HepG2 (cell line): ENCODE results near the gene APBA1. TPM values are rescaled to one million over a fixed set of nuclear protein-coding genes. Genes with fewer than 3 reads are reported as not detected.

ENCODE experiments used
- RFX3 ChIP-seq: IDR thresholded peaks from 2 replicates; pipeline ENCODE4 v1.6.1; 2016; ENCODE audit warnings: missing biosample characterization, missing genetic modification reagents
- STAG1 ChIP-seq: sonication (generic); formaldehyde crosslinking; IDR thresholded peaks from 2 replicates; pipeline ENCODE4 v1.4.0; 2020; ENCODE audit warnings: missing genetic modification reagents
- TSC22D2 ChIP-seq: sonication (generic); formaldehyde crosslinking; IDR thresholded peaks from 2 replicates; pipeline ENCODE4 v1.5.1; 2020; ENCODE audit warnings: missing genetic modification reagents, mild to moderate bottlenecking, borderline replicate concordance
- ZNF562 ChIP-seq: sonication (generic); formaldehyde crosslinking; IDR thresholded peaks from 2 replicates; pipeline ENCODE4 v1.8.0; 2022; ENCODE audit warnings: missing genetic modification reagents, borderline replicate concordance
- ZNF841 ChIP-seq: sonication (generic); formaldehyde crosslinking; IDR thresholded peaks from 2 replicates; pipeline ENCODE4 v1.8.1; 2023; ENCODE audit warnings: missing genetic modification reagents, borderline replicate concordance
- polyA plus RNA-seq, 8 experiments: library from polyadenylated mRNA; depleted of rRNA in 3 of 8; stranded (reverse) in 7 of 8; unstranded in 1 of 8; fragments of >200 nt; fragmentation: Illumina TruSeq in 4 of 8; extraction: Trizol in 4 of 8; gene quantifications; 2 replicates each; pipeline versions ENCODE4 v1.2.1 to v1.2.3, GENCODE V29; 2011 to 2016; ENCODE audit warnings: low read depth in 4 of 8, missing spikeins in 1 of 8, mixed read lengths in 1 of 8; ENCODE audit not compliant: insufficient read depth in 1 of 8
- total RNA-seq, 5 experiments: library from RNA; depleted of rRNA; stranded (reverse); fragments of >200 nt; fragmentation: Illumina TruSeq; extraction: Trizol; gene quantifications; 2 replicates each; pipeline ENCODE4 v1.2.3, GENCODE V29; 2016; ENCODE audit warnings: low read depth in 1 of 5
- TF ChIP-seq, protein P1 (sequence below): sonication (generic); formaldehyde crosslinking; IDR thresholded peaks from one replicate; pipeline ENCODE4 v1.5.1; 2020; ENCODE audit warnings: mild to moderate bottlenecking, missing genetic modification reagents; ENCODE audit errors: not compliant biosample characterization
- TF ChIP-seq, protein P2 (sequence below): sonication (generic); formaldehyde crosslinking; IDR thresholded peaks from 2 replicates; pipeline ENCODE4 v1.4.0; 2020; ENCODE audit warnings: missing genetic modification reagents
- TF ChIP-seq, protein P3 (sequence below): sonication (generic); formaldehyde crosslinking; IDR thresholded peaks from 2 replicates; pipeline ENCODE4 v1.4.0; 2020; ENCODE audit warnings: missing genetic modification reagents

The APBA1 gene
- total and polyA plus RNA-seq, 2 of the 13 experiments (the other 11 are each of a cell fraction or from before 2014, with no cell fraction given), result 0.15 TPM; not detected in 1

DNA sequence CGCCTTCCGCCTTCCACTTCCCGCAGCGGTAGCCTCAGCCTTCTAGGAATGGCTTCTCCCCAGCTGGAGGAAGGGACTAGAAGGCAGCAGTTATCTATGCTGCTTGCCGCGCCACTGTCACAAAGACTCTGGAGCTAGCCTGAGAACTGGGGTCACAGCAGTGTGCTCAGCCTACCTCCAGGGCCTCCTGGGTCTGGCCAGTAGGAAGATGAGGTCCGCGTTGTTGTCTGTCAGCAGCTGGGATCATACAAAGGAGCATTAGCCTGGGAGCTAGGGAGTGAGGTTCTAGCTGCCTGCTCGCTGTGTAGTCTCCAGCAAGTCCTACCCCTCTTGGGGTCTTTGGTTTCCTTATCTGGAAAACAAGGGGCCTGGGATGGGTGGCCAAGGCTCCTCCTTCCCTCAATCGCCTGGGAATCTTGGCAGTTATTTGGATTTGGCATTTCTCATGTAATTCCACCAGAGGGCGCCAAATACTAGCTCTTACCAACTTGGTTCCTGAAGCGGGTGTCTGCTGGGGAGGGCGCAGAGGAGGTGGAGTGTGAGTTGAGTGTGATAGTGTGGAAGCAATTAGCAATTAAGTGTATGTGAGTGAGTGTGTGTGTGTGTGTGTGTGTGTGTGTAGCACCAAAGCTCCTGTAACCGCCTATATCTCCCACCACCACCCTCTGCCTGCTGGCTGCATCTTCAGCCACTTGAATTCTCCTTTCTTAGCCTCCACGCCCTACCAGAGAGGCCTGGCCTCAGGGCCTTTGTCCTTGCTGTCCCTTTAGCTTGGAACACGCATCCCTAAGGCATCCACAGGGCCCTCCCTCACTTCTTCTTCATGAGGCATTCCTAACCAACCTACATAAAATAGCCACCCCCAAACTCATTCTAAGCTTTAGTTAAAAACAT lies 250.0 kb downstream of the APBA1 start (continued):
- TF ChIP-seq, protein P1, sequence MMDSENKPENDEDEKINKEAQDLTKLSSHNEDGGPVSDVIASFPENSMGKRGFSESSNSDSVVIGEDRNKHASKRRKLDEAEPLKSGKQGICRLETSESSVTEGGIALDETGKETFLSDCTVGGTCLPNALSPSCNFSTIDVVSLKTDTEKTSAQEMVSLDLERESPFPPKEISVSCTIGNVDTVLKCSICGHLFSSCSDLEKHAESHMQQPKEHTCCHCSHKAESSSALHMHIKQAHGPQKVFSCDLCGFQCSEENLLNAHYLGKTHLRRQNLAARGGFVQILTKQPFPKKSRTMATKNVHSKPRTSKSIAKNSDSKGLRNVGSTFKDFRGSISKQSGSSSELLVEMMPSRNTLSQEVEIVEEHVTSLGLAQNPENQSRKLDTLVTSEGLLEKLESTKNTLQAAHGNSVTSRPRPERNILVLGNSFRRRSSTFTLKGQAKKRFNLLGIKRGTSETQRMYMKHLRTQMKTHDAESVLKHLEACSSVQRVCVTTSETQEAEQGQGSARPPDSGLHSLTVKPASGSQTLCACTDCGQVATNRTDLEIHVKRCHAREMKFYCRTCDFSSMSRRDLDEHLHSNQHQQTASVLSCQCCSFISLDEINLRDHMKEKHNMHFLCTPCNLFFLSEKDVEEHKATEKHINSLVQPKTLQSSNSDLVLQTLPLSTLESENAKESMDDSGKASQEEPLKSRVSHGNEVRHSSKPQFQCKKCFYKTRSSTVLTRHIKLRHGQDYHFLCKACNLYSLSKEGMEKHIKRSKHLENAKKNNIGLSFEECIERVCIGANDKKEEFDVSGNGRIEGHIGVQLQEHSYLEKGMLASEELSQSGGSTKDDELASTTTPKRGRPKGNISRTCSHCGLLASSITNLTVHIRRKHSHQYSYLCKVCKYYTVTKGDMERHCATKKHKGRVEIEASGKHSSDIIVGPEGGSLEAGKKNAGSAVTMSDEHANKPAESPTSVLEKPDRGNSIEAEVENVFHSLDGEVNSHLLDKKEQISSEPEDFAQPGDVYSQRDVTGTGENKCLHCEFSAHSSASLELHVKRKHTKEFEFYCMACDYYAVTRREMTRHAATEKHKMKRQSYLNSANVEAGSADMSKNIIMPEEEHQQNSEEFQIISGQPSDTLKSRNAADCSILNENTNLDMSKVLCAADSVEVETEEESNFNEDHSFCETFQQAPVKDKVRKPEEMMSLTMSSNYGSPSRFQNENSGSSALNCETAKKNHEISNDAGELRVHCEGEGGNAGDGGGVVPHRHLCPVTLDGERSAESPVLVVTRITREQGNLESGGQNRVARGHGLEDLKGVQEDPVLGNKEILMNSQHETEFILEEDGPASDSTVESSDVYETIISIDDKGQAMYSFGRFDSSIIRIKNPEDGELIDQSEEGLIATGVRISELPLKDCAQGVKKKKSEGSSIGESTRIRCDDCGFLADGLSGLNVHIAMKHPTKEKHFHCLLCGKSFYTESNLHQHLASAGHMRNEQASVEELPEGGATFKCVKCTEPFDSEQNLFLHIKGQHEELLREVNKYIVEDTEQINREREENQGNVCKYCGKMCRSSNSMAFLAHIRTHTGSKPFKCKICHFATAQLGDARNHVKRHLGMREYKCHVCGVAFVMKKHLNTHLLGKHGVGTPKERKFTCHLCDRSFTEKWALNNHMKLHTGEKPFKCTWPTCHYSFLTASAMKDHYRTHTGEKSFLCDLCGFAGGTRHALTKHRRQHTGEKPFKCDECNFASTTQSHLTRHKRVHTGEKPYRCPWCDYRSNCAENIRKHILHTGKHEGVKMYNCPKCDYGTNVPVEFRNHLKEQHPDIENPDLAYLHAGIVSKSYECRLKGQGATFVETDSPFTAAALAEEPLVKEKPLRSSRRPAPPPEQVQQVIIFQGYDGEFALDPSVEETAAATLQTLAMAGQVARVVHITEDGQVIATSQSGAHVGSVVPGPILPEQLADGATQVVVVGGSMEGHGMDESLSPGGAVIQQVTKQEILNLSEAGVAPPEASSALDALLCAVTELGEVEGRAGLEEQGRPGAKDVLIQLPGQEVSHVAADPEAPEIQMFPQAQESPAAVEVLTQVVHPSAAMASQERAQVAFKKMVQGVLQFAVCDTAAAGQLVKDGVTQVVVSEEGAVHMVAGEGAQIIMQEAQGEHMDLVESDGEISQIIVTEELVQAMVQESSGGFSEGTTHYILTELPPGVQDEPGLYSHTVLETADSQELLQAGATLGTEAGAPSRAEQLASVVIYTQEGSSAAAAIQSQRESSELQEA, result no peak
- TF ChIP-seq TSC22D2 (CRISPR knock-in tag) (peak; percentile 49; the same call in 1 of the 2 replicates), STAG1 (CRISPR knock-in tag) (peak; percentile 94), ZNF562 (CRISPR knock-in tag) (no peak), ZNF841 (CRISPR knock-in tag) (no peak), RFX3 (CRISPR knock-in tag) (no peak)
- TF ChIP-seq, protein P2, sequence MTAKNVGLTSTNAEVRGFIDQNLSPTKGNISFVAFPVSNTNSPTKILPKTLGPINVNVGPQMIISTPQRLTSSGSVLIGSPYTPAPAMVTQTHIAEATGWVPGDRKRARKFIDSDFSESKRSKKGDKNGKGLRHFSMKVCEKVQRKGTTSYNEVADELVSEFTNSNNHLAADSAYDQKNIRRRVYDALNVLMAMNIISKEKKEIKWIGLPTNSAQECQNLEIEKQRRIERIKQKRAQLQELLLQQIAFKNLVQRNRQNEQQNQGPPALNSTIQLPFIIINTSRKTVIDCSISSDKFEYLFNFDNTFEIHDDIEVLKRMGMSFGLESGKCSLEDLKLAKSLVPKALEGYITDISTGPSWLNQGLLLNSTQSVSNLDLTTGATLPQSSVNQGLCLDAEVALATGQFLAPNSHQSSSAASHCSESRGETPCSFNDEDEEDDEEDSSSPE (CRISPR knock-in tag), result no peak
- TF ChIP-seq, protein P3, sequence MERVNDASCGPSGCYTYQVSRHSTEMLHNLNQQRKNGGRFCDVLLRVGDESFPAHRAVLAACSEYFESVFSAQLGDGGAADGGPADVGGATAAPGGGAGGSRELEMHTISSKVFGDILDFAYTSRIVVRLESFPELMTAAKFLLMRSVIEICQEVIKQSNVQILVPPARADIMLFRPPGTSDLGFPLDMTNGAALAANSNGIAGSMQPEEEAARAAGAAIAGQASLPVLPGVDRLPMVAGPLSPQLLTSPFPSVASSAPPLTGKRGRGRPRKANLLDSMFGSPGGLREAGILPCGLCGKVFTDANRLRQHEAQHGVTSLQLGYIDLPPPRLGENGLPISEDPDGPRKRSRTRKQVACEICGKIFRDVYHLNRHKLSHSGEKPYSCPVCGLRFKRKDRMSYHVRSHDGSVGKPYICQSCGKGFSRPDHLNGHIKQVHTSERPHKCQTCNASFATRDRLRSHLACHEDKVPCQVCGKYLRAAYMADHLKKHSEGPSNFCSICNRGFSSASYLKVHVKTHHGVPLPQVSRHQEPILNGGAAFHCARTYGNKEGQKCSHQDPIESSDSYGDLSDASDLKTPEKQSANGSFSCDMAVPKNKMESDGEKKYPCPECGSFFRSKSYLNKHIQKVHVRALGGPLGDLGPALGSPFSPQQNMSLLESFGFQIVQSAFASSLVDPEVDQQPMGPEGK, result peak; percentile 42
